Stimulated activated CD4-positive, alpha-beta T cell treated with anti-CD3 and anti-CD28 coated beads, TNF-alpha, amount 100 ng/mL, for 24 hours (primary cell): ENCODE data around the gene NKAPL.

ENCODE experiments used
- DNase-seq, 3 experiments: peaks; one replicate each; pipeline ENCODE4 v3.0.0-alpha.2; 2020; ENCODE audit warnings: low read depth in 3 of 3

Gene NKAPL

GRCh38 chr6:28245206-28245941, 13.7 kb upstream of the NKAPL start:
- no peak for DNase-seq

DNA sequence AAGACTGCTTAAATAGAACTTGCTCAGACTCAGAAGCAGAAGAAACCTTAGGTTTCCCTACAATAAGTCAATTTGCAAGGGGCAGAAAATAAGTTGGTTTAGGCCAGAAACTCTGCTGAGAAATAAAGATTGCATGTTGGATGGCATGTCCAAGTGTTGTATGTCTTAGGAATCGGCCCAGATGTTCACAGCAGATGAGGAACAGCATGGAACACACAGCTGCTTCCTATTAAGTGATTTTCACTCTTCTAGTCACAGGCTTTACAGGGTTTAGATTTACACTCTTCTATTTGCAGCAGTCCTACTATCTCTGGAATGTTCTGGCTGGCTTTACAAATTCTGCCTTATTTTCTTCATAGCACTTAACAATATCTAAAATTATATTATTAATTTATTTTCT, 10.2 kb upstream of the NKAPL start:
- no peak for DNase-seq

DNA sequence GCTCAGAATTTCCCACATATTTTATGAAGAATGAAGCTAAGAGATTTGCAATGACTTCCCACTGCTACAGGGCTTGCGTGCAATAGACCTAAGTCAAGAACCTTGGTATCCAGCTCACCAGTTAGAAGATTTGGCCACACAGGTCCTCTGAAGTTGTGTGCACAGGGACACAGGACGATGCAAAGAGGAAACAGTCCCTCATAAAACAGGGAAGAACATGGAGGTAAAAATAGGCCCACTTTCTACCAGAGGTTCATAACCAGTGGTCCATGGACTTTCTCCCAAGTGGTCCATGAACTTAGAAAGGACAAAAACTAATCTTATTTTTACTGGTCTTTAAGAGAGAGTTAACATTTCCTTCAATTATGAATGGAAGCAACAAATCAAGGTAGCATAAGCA, 8.3 kb upstream of the NKAPL start:
- no peak for DNase-seq

DNA sequence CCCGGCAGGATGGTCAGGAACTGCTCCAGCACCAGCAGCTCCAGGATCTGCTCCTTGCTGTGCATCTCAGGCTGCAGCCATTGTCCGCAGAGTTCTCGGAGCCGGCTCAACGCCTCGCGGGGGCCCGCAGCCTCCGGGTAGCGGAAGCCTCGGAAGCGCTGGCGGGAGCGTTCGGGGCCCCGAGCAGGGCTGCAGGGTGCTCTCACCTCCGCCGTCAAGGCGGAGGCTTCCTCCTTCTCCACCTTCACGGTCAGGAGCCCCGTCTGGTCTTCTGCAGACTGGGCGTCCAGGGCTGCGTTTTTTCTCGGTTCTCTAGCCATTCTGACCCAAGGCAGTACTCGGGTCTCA, 7.5 kb upstream of the NKAPL start:
- DNase-seq, result peak in 1 of 3 experiments; percentile 14

DNA sequence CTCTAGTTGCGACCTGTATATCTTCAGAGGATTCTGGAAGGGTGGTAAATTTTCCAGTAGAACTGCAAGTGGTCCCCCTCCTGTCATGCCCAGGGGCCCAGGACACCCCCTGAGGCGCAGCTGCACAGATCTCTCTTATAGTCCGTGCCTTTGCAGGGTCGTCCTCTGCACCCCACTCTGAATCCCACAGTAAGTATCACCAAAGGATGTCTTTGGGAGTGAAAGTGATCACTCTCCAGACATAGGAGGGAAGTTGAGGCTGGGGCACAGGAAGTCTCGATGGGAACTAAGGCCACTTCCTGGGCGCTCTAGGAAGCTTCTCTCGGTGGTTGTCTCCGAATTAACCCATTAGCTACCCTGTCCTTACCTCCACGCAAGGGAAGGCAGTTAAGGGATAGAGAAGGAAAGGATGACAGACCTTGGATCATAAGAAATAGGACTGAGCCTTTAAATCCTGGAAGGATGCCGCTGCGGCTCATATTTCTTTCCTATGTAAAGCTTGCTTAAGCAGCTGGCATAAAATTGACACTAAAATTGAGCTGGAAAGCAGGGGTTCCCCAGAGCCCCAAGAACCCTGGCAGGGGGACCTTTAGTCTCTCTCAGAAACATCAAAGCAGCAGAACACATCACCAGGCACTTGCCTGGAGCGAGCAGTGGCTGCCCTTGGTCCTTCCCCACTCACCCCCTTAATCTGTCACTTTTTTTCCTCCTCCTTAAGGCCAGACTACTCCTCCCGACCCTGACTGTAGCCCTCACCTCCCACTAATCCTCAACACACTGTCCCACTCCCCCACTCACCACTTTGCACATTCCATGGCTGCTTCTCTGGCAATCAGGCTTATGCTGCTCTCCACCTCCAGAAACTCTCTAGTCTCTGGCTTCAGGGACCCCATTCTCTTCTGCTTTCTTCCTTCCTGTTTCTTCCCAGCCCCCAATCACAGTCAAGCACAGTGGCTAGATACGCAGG, 6.8 kb upstream of the NKAPL start, which contains the start of gene ZKSCAN4:
Gene ZKSCAN4, minus strand, starts transcription at position 261 of the 967 bp plus-strand sequence. CDS start 289 bp downstream, outside the sequence.
- peak; percentile 64 to 73 (median 72) for DNase-seq

- DNase-seq, result no peak
Measured at GRCh38 chr6:28254121-28254519, 5.0 kb upstream of the NKAPL start.

DNA sequence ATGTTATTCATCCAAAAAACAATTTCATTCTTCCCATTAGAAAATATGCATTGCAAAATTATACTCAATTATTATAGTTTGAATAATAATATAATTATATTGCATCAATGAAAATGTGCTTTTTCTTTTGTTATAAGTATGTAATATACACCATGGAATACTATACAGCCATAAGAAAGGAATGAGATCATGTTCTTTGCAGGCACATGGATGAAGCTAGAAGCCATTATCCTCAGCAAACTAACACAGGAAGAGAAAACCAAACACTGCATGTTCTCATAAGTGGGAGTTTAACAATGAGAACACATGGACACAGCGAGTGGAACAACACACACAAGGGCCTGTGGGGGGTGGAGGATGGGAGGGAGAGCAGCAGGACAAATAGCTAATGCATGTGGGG, 2.1 kb upstream of the NKAPL start:
- no peak for DNase-seq

DNA sequence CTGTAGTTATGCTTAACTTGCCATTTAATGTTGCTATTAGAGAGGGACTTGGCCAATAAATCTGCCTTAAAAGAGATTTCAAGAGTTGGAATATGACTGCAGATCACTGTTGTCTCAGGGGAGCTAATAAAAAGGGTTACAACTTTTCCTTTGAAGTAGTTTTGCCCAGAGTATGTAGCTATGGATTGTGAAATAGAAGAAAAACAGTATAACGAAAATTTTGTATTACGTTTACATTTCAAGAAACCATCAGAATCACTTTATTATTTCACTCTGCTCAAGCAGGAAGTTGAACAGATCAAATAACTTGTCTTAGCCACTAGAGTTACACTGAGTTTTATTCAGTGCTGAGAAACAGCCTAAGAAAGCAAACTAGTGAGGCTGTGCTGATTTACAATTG, 4.8 kb downstream of the NKAPL start:
- no peak for DNase-seq

GRCh38 chr6:28264834-28265401, 5.8 kb downstream of the NKAPL start:
- no peak for DNase-seq

- no peak for DNase-seq
Measured at GRCh38 chr6:28266563-28266961, 7.5 kb downstream of the NKAPL start.

- peak; percentile 64 to 79 (median 79) for DNase-seq
Measured at GRCh38 chr6:28266962-28267694, 8.0 kb downstream of the NKAPL start, which contains the start of gene ZSCAN26. ZSCAN26 (plus strand) TSS chr6:28267143; CDS start chr6:28271920, 4,777 bp downstream.

DNA sequence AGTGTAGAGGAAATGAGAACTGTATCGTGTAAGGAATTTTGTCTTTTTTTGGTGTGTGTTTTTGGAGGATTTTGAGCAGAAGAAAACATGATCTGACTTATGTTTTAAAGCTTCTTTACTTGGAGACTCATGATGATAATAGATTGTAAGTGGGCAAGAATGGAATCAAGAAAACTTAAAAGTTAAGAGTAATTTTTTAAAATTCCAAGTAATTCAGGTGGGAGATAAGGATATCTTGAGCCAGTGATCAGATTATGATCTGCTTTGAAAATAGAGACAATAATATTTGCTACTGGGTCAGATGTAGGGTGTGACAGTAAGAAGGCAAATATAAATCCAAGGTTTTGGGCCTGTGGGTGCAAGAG, 8.6 kb downstream of the NKAPL start:
- no peak for DNase-seq

DNA sequence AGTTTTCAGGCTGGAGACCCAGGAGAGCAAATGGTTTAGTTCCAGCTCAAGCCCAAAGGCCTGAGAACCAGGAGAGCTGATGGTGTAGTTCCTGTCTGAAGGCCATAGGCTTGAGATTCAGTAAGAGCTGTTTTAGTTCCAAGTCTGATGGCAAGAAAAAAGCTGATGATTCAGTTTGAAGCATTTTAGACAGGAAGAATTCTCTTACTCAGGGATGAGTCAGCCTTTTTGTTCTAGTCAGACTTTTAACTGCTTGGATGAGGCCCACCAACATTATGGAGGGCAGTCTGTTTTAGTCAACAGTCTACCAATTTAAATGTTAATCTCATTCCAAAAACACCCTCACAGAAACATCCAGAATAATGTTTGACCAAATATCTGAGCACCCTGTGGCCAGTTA, 10.4 kb downstream of the NKAPL start:
- no peak for DNase-seq

DNA sequence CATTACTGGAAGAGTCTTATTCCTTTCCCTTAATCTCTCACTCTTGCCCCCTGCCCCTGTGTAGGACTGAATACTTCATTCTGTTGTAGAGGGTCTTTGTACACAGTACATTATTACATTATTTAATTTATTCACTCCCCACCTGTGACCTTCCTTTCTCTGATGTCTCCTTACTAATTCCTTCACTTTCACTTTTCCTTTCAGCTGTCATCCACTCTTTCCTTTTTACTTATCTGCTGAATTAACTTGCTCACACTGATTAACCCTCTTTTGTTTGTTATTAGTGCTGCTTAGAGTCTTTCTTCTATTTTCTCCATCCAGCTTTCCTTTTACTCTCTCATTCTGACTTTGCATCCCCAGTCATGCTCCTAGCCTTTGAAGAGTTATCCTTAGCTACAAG, 15.8 kb downstream of the NKAPL start:
- no peak for DNase-seq

DNA sequence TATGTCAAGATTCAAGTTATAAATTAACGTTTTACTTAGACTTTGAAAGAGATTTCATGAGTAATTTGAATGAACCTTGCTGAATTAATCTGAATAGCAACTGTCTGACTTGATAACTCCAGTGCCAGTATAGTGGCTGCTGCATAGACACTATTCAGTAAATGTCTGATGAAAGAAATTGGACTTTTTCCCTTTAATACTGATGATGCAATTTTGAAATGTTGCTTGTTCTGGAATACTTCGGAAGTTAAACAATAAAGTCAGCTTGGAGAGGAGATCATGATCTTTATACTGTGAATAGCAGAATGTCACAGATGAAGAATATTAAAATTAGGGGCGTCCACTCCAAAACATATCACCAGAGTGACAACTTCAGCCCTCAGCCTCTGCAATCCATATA, 18.6 kb downstream of the NKAPL start:
- DNase-seq, result no peak

DNA sequence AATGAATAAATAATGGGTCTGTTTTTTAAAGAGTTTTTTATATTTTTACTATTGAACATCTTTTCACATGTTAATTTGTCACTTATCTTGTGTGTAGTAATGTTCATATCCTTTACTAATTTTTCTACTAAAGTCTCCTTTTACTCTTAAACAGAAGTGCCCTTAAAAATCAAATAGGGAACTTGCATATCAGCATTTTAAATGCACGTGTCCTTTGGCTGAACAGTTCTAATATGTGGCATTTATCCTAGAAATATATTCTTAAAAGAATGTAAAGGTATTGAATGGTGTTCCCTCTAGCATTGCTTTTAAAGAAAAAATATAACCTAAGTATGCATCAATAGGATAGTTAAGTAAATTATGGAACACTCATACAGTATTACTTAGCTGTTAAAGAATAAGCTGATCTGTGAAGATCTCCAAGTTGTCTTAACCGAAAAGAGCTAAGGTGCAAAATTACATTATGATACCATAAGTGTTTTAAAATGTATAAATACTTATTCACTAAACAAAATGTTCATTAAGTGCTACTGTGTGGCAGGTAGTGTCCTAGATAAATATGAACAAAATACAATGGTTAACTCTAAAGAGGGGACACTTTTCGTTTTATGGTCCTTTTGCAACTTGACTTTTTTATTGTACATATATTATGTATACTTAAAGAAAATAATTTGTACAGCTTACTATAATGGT, 21.6 kb downstream of the NKAPL start:
- DNase-seq, result no peak

DNA sequence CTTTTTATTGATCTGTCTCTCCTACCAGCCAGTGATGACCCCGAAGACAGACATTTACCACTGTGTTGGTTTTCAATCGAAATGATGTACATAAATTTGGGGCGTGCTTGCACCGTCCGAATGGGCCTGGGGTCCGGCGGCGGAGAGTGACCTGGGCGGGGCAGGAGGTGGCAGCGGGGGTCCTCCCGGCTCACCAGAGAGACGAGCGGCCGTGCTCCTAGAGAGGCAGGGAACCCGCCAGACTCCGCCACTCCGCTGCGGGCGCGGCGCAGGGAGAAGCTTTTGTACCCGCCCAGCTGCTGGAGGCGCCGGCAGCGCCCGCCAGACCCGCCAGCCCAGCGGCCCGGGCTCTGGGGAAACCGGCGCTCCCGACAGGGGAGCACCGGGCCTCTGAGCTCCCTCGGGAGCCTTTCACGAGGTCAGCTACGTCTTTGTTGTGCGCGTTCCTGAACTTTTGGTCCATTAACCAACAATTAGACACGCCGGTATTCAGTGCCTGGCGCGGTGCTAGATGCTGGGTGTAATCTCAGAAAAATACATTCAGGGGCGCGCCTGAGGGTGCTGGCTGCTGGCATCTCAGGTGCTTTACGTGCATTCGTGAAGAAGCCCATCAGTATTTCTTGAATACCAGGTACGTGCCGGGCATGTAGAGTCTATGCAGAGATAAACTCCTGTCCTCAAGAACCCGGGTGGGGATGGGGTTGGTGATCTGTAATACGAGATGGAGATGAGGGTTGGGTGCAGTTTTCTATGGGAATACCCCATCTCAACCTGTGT, 22.4 kb downstream of the NKAPL start, which contains the start of gene PGBD1:
Gene PGBD1, plus strand, starts transcription at position 285 of the 777 bp plus-strand sequence. CDS start 2,242 bp downstream, outside the sequence.
- DNase-seq, result peak; percentile 19 to 62 (median 46)

GRCh38 chr6:28282926-28283325, 23.8 kb downstream of the NKAPL start:
- DNase-seq, result no peak

DNA sequence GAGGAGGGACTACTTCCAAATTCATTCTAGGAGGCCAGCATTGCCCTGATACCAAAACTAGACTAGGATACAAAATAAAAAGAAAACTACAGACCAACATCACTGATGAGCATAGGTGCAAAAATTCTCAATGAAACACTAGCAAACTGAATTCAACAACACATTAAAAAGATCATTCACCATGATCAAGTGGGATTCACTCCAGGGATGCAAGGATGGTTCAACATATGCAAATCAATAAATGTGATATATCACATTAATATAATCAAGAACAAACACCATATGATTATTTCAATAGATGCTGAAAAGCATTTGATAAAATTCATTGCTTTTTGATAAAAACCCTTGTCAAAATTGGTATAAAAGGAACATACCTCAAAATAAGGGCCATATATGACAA, 32.5 kb downstream of the NKAPL start:
- no peak for DNase-seq

GRCh38 chr6:28295326-28295725, 36.2 kb downstream of the NKAPL start:
- no peak for DNase-seq
